Loucy (cell line): ENCODE results near the gene PDE9A.

Experiments used
- H2AFZ ChIP-seq: fragments of 200-600 bp; sonication (generic); 2 replicates; pipeline ENCODE4 v1.6.0; 2016; ENCODE audit warnings: antibody characterized with exemption, mild to moderate bottlenecking, low read length, moderate library complexity
- H3F3A ChIP-seq: fragments of 200-600 bp; 2 replicates; pipeline ENCODE4 v1.6.0; 2016; ENCODE audit warnings: antibody characterized with exemption, low read depth, mild to moderate bottlenecking
- H3K27me3 ChIP-seq: fragments of 200-600 bp; sonication (generic); 2 replicates; pipeline ENCODE4 v1.6.1; 2014; ENCODE audit warnings: low read length, mild to moderate bottlenecking; ENCODE audit not compliant: insufficient read depth, poor library complexity, severe bottlenecking
- H3K36me3 ChIP-seq: fragments of 200-600 bp; sonication (generic); 2 replicates; pipeline ENCODE4 v1.6.1; 2016; ENCODE audit warnings: low read length; ENCODE audit not compliant: insufficient read depth
- H3K4me1 ChIP-seq: fragments of 200-600 bp; sonication (generic); 2 replicates; pipeline ENCODE4 v1.5.1; 2014; ENCODE audit warnings: low read length, mild to moderate bottlenecking; ENCODE audit not compliant: insufficient read depth, poor library complexity, severe bottlenecking
- H3K4me2 ChIP-seq: fragments of 200-600 bp; sonication (generic); 2 replicates; pipeline ENCODE4 v1.6.0; 2014; ENCODE audit warnings: antibody characterized with exemption, low read length, low read depth, mild to moderate bottlenecking; ENCODE audit not compliant: poor library complexity, severe bottlenecking
- H3K4me3 ChIP-seq: fragments of 200-600 bp; sonication (generic); 2 replicates; pipeline ENCODE4 v1.5.1; 2014; ENCODE audit warnings: low read length, mild to moderate bottlenecking, mixed read lengths; ENCODE audit not compliant: poor library complexity, severe bottlenecking
- H3K79me2 ChIP-seq: fragments of 200-600 bp; sonication (generic); 2 replicates; pipeline ENCODE4 v1.6.1; 2014; ENCODE audit warnings: low read length; ENCODE audit not compliant: insufficient read depth
- H3K9ac ChIP-seq: fragments of 200-600 bp; sonication (generic); 2 replicates; pipeline ENCODE4 v1.6.0; 2014; ENCODE audit warnings: mild to moderate bottlenecking, low read depth, low read length, moderate library complexity; ENCODE audit not compliant: poor library complexity, severe bottlenecking
- H3K9me2 ChIP-seq: fragments of 200-600 bp; sonication (generic); replicated peaks from 2 replicates; pipeline ENCODE4 v1.6.1; 2016; ENCODE audit warnings: low read depth, low read length, mixed read lengths
- H3K9me3 ChIP-seq: fragments of 200-600 bp; sonication (generic); 2 replicates; pipeline ENCODE4 v1.6.1; 2014; ENCODE audit warnings: mild to moderate bottlenecking, antibody characterized with exemption, low read length, low read depth; ENCODE audit not compliant: insufficient read depth
- H4K20me1 ChIP-seq: fragments of 200-600 bp; sonication (generic); 2 replicates; pipeline ENCODE4 v1.6.0; 2014; ENCODE audit warnings: antibody characterized with exemption, low read length, mild to moderate bottlenecking; ENCODE audit not compliant: insufficient read depth, poor library complexity, severe bottlenecking
- EZH2phosphoT487 ChIP-seq: fragments of 200-600 bp; IDR thresholded peaks from 2 replicates; pipeline ENCODE4 v1.6.1; 2018; ENCODE audit warnings: antibody characterized with exemption, mild to moderate bottlenecking, moderate library complexity, borderline replicate concordance
- TF ChIP-seq, protein P1 (sequence below): fragments of 200-600 bp; sonication (generic); conservative IDR thresholded peaks from 2 replicates; pipeline ENCODE4 v1.5.1; 2014; ENCODE audit warnings: mild to moderate bottlenecking, antibody characterized with exemption, low read length

The PDE9A gene

GRCh38 chr21:42666023-42666747 is 12.8 kb downstream of the PDE9A start:
- no peaks in the 10 kb centered on the region; the same call in 1 of the 2 replicates for H3K79me2 ChIP-seq
- H4K20me1 ChIP-seq: no peaks in the 10 kb centered on the region
- H3K4me3 ChIP-seq: no peak overlapping the region
- no peaks in the 10 kb centered on the region for H3K9me3 ChIP-seq
- no peaks in the 10 kb centered on the region for H3K9me2 ChIP-seq
- TF ChIP-seq EZH2phosphoT487: no peak
- TF ChIP-seq, protein P1, sequence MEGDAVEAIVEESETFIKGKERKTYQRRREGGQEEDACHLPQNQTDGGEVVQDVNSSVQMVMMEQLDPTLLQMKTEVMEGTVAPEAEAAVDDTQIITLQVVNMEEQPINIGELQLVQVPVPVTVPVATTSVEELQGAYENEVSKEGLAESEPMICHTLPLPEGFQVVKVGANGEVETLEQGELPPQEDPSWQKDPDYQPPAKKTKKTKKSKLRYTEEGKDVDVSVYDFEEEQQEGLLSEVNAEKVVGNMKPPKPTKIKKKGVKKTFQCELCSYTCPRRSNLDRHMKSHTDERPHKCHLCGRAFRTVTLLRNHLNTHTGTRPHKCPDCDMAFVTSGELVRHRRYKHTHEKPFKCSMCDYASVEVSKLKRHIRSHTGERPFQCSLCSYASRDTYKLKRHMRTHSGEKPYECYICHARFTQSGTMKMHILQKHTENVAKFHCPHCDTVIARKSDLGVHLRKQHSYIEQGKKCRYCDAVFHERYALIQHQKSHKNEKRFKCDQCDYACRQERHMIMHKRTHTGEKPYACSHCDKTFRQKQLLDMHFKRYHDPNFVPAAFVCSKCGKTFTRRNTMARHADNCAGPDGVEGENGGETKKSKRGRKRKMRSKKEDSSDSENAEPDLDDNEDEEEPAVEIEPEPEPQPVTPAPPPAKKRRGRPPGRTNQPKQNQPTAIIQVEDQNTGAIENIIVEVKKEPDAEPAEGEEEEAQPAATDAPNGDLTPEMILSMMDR: no peak
- peaks cover 22% of the 10 kb centered on the region for H3K4me1 ChIP-seq
- H3K36me3 ChIP-seq: no peaks in the 10 kb centered on the region; the same call in 1 of the 2 replicates
- H3K9ac ChIP-seq: no peak overlapping the region
- no peaks in the 10 kb centered on the region for H3K27me3 ChIP-seq
- H2AFZ ChIP-seq: no peak overlapping the region
- no peak overlapping the region for H3K4me2 ChIP-seq
- H3F3A ChIP-seq: no peaks in the 10 kb centered on the region

GRCh38 chr21:42666925-42667324 is 13.5 kb downstream of the PDE9A start:
- TF ChIP-seq EZH2phosphoT487: no peak
- TF ChIP-seq, protein P1: no peak
- no peak overlapping the region for H2AFZ ChIP-seq
- no peaks in the 10 kb centered on the region; the same call in 1 of the 2 replicates for H3K36me3 ChIP-seq
- no peak overlapping the region for H3K4me2 ChIP-seq
- H4K20me1 ChIP-seq: no peaks in the 10 kb centered on the region
- H3K9me2 ChIP-seq: no peaks in the 10 kb centered on the region
- peaks cover 29% of the 10 kb centered on the region for H3K4me1 ChIP-seq
- H3K27me3 ChIP-seq: no peaks in the 10 kb centered on the region
- H3K4me3 ChIP-seq: no peak overlapping the region
- H3F3A ChIP-seq: no peaks in the 10 kb centered on the region
- H3K79me2 ChIP-seq: no peaks in the 10 kb centered on the region
- H3K9ac ChIP-seq: no peak overlapping the region
- H3K9me3 ChIP-seq: no peaks in the 10 kb centered on the region

DNA sequence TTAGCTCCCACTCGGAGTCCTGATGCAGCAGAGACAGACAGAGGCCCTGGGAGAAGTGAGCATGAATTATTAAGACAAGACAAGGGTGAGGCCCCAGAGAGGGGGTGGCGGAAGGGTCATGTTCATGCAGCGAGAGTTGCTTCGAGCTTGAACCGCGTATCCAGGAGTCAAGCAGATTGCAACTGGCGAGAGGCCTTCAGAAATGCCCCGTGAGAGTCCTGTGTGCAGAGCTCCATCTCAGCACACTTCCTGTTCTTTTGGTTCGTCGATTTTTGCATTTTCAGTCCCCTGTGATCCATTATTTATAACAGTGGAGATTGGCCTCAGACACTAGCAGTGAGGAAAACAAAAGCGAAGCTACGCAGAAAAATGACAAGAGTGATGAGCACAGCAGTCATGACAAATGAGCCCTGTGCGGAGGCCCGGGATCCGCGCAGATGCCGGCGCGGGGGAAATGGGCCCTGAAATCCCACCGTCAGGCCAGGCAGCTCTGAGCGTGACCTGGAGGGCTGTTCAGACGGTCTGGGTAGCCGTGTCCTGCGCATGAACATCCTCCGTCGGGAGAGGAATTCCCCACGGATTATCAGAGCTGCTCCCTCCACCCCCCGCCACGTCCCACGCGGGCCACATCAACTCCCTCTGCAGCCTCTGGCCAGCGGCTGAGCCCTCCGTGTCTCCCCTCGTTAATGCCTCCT is 15.0 kb downstream of the PDE9A start:
- no peak overlapping the region for H3K4me3 ChIP-seq
- peaks cover 37% of the 10 kb centered on the region for H3K4me1 ChIP-seq
- H3K4me2 ChIP-seq: no peak overlapping the region
- no peaks in the 10 kb centered on the region for H3K79me2 ChIP-seq
- no peaks in the 10 kb centered on the region for H3K27me3 ChIP-seq
- TF ChIP-seq EZH2phosphoT487: no peak
- TF ChIP-seq, protein P1: no peak
- no peaks in the 10 kb centered on the region for H4K20me1 ChIP-seq
- no peaks in the 10 kb centered on the region for H3K9me3 ChIP-seq
- no peaks in the 10 kb centered on the region for H3K36me3 ChIP-seq
- no peaks in the 10 kb centered on the region for H3K9me2 ChIP-seq
- no peak overlapping the region for H3K9ac ChIP-seq
- H2AFZ ChIP-seq: no peak overlapping the region
- H3F3A ChIP-seq: no peaks in the 10 kb centered on the region
